DOHH2 (cell line): ENCODE results near the gene YEATS4.

Source experiments
- H3F3A ChIP-seq: fragments of 200-600 bp; sonication (generic), shearing (Covaris generic); 2 replicates; pipeline ENCODE4 v1.6.0; 2016; ENCODE audit warnings: antibody characterized with exemption, mild to moderate bottlenecking; ENCODE audit not compliant: control insufficient read depth, insufficient read depth
- H3K27ac ChIP-seq: fragments of 200-600 bp; sonication (generic); 2 replicates; pipeline ENCODE4 v1.5.1; 2014; ENCODE audit warnings: low read depth, mild to moderate bottlenecking, low read length, moderate library complexity
- H3K27me3 ChIP-seq: fragments of 200-600 bp; sonication (generic); 2 replicates; pipeline ENCODE4 v1.6.1; 2014; ENCODE audit warnings: mild to moderate bottlenecking, low read length, mixed read lengths; ENCODE audit not compliant: control insufficient read depth
- H3K36me3 ChIP-seq: fragments of 200-600 bp; sonication (generic); 2 replicates; pipeline ENCODE4 v1.6.1; 2014; ENCODE audit warnings: mild to moderate bottlenecking, low read length, moderate library complexity, mixed read lengths; ENCODE audit not compliant: control insufficient read depth
- H3K4me1 ChIP-seq: fragments of 200-600 bp; sonication (generic); 2 replicates; pipeline ENCODE4 v1.6.1; 2014; ENCODE audit warnings: mild to moderate bottlenecking, low read length, mixed read lengths; ENCODE audit not compliant: control insufficient read depth
- H3K4me2 ChIP-seq: fragments of 200-600 bp; sonication (generic); 2 replicates; pipeline ENCODE4 v1.6.0; 2014; ENCODE audit warnings: mild to moderate bottlenecking, low read length, moderate library complexity
- H3K4me3 ChIP-seq: fragments of 200-600 bp; sonication (generic); 2 replicates; pipeline ENCODE4 v1.5.1; 2014; ENCODE audit warnings: mild to moderate bottlenecking, low read length, mixed read lengths
- H3K79me2 ChIP-seq: fragments of 200-600 bp; sonication (generic); 2 replicates; pipeline ENCODE4 v1.6.1; 2014; ENCODE audit warnings: mild to moderate bottlenecking, low read length, mixed read lengths; ENCODE audit not compliant: control insufficient read depth
- H3K9me2 ChIP-seq: fragments of 200-600 bp; sonication (generic); replicated peaks from 2 replicates; pipeline ENCODE4 v1.6.1; 2014; ENCODE audit warnings: mild to moderate bottlenecking, low read length, mixed read lengths; ENCODE audit not compliant: control insufficient read depth
- H3K9me3 ChIP-seq: fragments of 200-600 bp; sonication (generic); 2 replicates; pipeline ENCODE4 v1.6.1; 2014; ENCODE audit warnings: antibody characterized with exemption, low read length, mixed read lengths; ENCODE audit not compliant: control insufficient read depth, insufficient read depth
- H4K20me1 ChIP-seq: fragments of 200-600 bp; sonication (generic); 2 replicates; pipeline ENCODE4 v1.6.0; 2014; ENCODE audit warnings: low read depth, mild to moderate bottlenecking, antibody characterized with exemption, low read length, moderate library complexity; ENCODE audit not compliant: control insufficient read depth, insufficient read depth
- EZH2phosphoT487 ChIP-seq: fragments of 200-600 bp; sonication (generic); IDR thresholded peaks from 2 replicates; pipeline ENCODE4 v1.6.1; 2017; ENCODE audit warnings: borderline replicate concordance, mild to moderate bottlenecking, antibody characterized with exemption, low read length, moderate library complexity, mixed read lengths
- TF ChIP-seq, protein P1 (sequence below): fragments of 200-600 bp; sonication (generic); IDR thresholded peaks from one replicate; pipeline ENCODE4 v1.5.1; 2014; ENCODE audit warnings: antibody characterized with exemption, mild to moderate bottlenecking, low read depth, low read length; ENCODE audit not compliant: poor library complexity, severe bottlenecking

YEATS4 gene

DNA sequence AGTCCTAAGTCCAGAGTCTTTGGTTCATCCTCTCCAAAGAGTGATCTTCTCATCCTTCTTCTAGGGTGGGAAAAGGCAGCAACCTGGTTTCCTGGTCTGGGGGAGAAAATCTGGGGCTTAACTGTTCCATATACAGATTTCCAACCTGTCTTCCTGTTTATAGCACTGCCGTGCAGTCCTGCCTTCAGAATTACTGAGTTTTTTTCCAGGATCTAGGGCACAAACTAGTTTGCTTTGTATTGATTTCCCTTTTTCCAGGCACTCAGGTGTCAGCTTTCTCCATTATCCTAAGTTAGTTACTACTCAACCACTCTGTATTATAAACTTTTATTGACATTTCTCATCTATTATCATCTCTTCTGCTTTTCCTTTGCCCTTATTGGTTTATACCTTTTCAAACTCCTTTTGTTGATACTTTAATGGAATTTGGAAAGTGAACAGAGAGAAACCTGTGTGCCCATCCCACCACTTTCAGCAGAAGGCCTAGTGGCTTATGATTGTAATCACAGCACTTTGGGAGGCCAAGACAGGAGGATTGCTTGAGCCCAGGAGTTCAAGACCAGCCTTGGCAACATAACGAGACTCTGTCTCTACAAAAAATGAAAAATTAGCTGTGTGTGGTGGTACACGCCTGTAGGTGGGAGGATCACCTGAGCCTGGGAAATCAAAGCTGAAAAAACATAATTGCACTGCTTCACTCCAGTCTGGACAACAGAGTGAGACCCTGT lies 15.5 kb upstream of the YEATS4 start:
- H3K27ac ChIP-seq = no peak overlapping the region
- no peaks in the 10 kb centered on the region for H4K20me1 ChIP-seq
- H3K9me2 ChIP-seq = no peaks in the 10 kb centered on the region
- H3K4me2 ChIP-seq = no peak overlapping the region
- H3K79me2 ChIP-seq = no peaks in the 10 kb centered on the region
- peaks cover 9% of the 10 kb centered on the region for H3K4me1 ChIP-seq
- H3K9me3 ChIP-seq = no peaks in the 10 kb centered on the region
- H3F3A ChIP-seq = no peaks in the 10 kb centered on the region
- no peaks in the 10 kb centered on the region for H3K36me3 ChIP-seq
- H3K27me3 ChIP-seq = no peaks in the 10 kb centered on the region
- TF ChIP-seq, protein P1, sequence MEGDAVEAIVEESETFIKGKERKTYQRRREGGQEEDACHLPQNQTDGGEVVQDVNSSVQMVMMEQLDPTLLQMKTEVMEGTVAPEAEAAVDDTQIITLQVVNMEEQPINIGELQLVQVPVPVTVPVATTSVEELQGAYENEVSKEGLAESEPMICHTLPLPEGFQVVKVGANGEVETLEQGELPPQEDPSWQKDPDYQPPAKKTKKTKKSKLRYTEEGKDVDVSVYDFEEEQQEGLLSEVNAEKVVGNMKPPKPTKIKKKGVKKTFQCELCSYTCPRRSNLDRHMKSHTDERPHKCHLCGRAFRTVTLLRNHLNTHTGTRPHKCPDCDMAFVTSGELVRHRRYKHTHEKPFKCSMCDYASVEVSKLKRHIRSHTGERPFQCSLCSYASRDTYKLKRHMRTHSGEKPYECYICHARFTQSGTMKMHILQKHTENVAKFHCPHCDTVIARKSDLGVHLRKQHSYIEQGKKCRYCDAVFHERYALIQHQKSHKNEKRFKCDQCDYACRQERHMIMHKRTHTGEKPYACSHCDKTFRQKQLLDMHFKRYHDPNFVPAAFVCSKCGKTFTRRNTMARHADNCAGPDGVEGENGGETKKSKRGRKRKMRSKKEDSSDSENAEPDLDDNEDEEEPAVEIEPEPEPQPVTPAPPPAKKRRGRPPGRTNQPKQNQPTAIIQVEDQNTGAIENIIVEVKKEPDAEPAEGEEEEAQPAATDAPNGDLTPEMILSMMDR = no peak
- TF ChIP-seq EZH2phosphoT487 = no peak
- no peak overlapping the region for H3K4me3 ChIP-seq

- Histone ChIP-seq H3K27ac (no peak overlapping the region), H4K20me1 (no peaks in the 10 kb centered on the region), H3K4me1 (peaks cover 8% of the 10 kb centered on the region), H3K36me3 (no peaks in the 10 kb centered on the region), H3K27me3 (no peaks in the 10 kb centered on the region), H3K4me3 (no peak overlapping the region), H3K9me3 (no peaks in the 10 kb centered on the region), H3K4me2 (no peak overlapping the region), H3F3A (no peaks in the 10 kb centered on the region), H3K79me2 (no peaks in the 10 kb centered on the region), H3K9me2 (no peaks in the 10 kb centered on the region)
- TF ChIP-seq, protein P1 = no peak
- TF ChIP-seq EZH2phosphoT487 = no peak
Measured at GRCh38 chr12:69345077-69345476, 14.5 kb upstream of the YEATS4 start.

- no peak for TF ChIP-seq EZH2phosphoT487
- TF ChIP-seq, protein P1 = no peak
- no peak overlapping the region for H3K27ac ChIP-seq
- H3K9me3 ChIP-seq = no peaks in the 10 kb centered on the region
- no peaks in the 10 kb centered on the region for H3K36me3 ChIP-seq
- no peaks in the 10 kb centered on the region for H3K79me2 ChIP-seq
- no peak overlapping the region for H3K4me2 ChIP-seq
- no peaks in the 10 kb centered on the region for H4K20me1 ChIP-seq
- H3F3A ChIP-seq = no peaks in the 10 kb centered on the region
- H3K9me2 ChIP-seq = no peaks in the 10 kb centered on the region
- H3K4me1 ChIP-seq = peaks cover 8% of the 10 kb centered on the region
- H3K27me3 ChIP-seq = no peaks in the 10 kb centered on the region
- no peak overlapping the region for H3K4me3 ChIP-seq
Measured at GRCh38 chr12:69345742-69346141, 13.8 kb upstream of the YEATS4 start.
